ENCODE results near the gene EXOSC5. TPM values are rescaled to one million over a fixed set of nuclear protein-coding genes. Genes with fewer than 3 reads are reported as not detected.

Gene EXOSC5
- total and polyA plus RNA-seq, 2 of the 4 experiments (the other 2 are of a cell fraction) = 19.0 to 25.2 TPM

DNA sequence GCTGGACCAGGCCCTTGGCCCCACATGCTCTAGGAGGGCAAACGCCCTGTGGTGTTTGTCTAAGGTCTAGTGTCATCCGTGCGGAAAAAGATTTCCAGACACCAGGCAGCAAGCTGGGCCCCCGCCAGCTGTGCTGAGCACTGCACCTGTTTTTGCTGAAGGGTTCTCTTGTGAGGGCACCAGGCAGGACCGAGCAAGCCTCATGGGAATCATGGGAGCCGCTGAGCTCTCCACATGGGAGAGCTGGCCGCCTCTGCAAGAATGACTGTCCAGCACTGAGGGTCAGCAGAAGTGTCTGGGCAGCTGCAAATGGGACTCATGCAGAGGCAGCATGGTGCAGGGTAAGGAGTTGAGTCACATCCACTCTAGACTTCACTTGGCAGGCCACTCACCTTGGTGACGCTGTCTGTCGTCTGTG, 18.0 kb upstream of the EXOSC5 start:
- in situ Hi-C loops (cut with MboI; ENCODE audit: low sequenced_read_pairs) (no loop called here), dilution Hi-C loops (cut with HindIII; ENCODE audit: low sequenced_read_pairs, unreplicated experiment) (no loop called here), intact Hi-C loops (cut with micrococcal nuclease) (no loop called here)
- H3K23ac ChIP-seq (ENCODE audit: low read depth, low read length) = no peak overlapping the region
- ATAC-seq (ENCODE audit: low read depth) (no peak), DNase-seq (no peak)
- no peak for TF ChIP-seq CTCF (conservative IDR thresholded peaks at IDR 0.05; ENCODE audit: low read depth, low read length)
- TF ChIP-seq BHLHE40 (IDR thresholded peaks at IDR 0.05; ENCODE audit: low read depth, low read length) = no peak
- no peak for TF ChIP-seq SMC3 (IDR thresholded peaks at IDR 0.05; ENCODE audit: low read depth, low read length)
- TF ChIP-seq MXI1 (IDR thresholded peaks at IDR 0.05; ENCODE audit: borderline replicate concordance, low read depth, low read length) = no peak
- no peak for TF ChIP-seq RFX5 (IDR thresholded peaks at IDR 0.05; ENCODE audit: low read depth, low read length)
- TF ChIP-seq NFE2L2 (IDR thresholded peaks at IDR 0.05; ENCODE audit: low read depth, low read length) = no peak
- no peak for TF ChIP-seq CEBPB (IDR thresholded peaks at IDR 0.05; ENCODE audit: low read depth, low read length)
- TF ChIP-seq, protein P1, sequence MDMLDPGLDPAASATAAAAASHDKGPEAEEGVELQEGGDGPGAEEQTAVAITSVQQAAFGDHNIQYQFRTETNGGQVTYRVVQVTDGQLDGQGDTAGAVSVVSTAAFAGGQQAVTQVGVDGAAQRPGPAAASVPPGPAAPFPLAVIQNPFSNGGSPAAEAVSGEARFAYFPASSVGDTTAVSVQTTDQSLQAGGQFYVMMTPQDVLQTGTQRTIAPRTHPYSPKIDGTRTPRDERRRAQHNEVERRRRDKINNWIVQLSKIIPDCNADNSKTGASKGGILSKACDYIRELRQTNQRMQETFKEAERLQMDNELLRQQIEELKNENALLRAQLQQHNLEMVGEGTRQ (IDR thresholded peaks at IDR 0.05; ENCODE audit: low read depth, low read length) = no peak
- no peak for TF ChIP-seq FOS (IDR thresholded peaks at IDR 0.05; ENCODE audit: low read depth, low read length)
- TF ChIP-seq MAZ (IDR thresholded peaks at IDR 0.05; ENCODE audit: borderline replicate concordance, low read depth, low read length) = no peak
- TF ChIP-seq RAD21 (IDR thresholded peaks at IDR 0.05; ENCODE audit: low read length) = no peak
- no peak for TF ChIP-seq RCOR1 (IDR thresholded peaks at IDR 0.05; ENCODE audit: insufficient replicate concordance, low read length)
- no peak for TF ChIP-seq POLR2A (IDR thresholded peaks at IDR 0.05; ENCODE audit: low read depth, low read length)
- TF ChIP-seq MAFK (IDR thresholded peaks at IDR 0.05; ENCODE audit: low read depth, low read length) = no peak
- no peak for TF ChIP-seq CHD1 (IDR thresholded peaks at IDR 0.05; ENCODE audit: low read depth, low read length)
- TF ChIP-seq, protein P2, sequence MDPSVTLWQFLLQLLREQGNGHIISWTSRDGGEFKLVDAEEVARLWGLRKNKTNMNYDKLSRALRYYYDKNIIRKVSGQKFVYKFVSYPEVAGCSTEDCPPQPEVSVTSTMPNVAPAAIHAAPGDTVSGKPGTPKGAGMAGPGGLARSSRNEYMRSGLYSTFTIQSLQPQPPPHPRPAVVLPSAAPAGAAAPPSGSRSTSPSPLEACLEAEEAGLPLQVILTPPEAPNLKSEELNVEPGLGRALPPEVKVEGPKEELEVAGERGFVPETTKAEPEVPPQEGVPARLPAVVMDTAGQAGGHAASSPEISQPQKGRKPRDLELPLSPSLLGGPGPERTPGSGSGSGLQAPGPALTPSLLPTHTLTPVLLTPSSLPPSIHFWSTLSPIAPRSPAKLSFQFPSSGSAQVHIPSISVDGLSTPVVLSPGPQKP (IDR thresholded peaks at IDR 0.05; ENCODE audit: borderline replicate concordance, low read depth, low read length) = no peak
- H3K27ac ChIP-seq (ENCODE audit: insufficient read depth, low read length) = no peak overlapping the region
- H3K79me1 ChIP-seq (ENCODE audit: low read depth in 1 of 2, low read length in 2 of 2) = no peaks in the 10 kb centered on the region; a peak in 1 of 4 replicates
- H4K8ac ChIP-seq (ENCODE audit: low read depth in 2 of 2, low read length in 2 of 2) = no peak overlapping the region
- no peaks in the 10 kb centered on the region; the same call in 1 of the 2 replicates for H3K9me1 ChIP-seq (ENCODE audit: insufficient read depth, low read length)
- ChIA-PET CTCF (no interaction called here), POLR2A (ENCODE audit: unreplicated experiment) (no interaction called here)
- H2AFZ ChIP-seq (replicated peaks; ENCODE audit: low read length, poor library complexity) = no peak overlapping the region
- no peaks in the 10 kb centered on the region for H4K20me1 ChIP-seq (ENCODE audit: insufficient read depth, low read length)
- peaks cover 50% of the 10 kb centered on the region for H3K36me3 ChIP-seq (ENCODE audit: control insufficient read depth, insufficient read depth, low read length)
- H3K18ac ChIP-seq (ENCODE audit: low read depth, low read length) = no peak overlapping the region
- no TSS peak for BruUV-seq (replicated peaks)
- 91% methylated on average over 7 of the region's 9 CpGs; no CpG with 5 or more reads in 1 of the 2 experiments for WGBS, 2 experiments (ENCODE audit: extremely low coverage in 2 of 2, insufficient read length in 1 of 2)
- no peak overlapping the region for H4K5ac ChIP-seq (ENCODE audit: low read depth, low read length)
- no peak overlapping the region for H2BK20ac ChIP-seq (ENCODE audit: low read depth, low read length)
- H2BK5ac ChIP-seq (ENCODE audit: low read depth, low read length, poor library complexity, severe bottlenecking) = no peak overlapping the region
- no peak overlapping the region for H3K14ac ChIP-seq (replicated peaks; ENCODE audit: low read depth, low read length)
- H3K4ac ChIP-seq (ENCODE audit: low read depth, low read length) = no peak overlapping the region
- H3K4me1 ChIP-seq (ENCODE audit: control insufficient read depth, insufficient read depth, low read length) = no peaks in the 10 kb centered on the region
- H2BK15ac ChIP-seq (ENCODE audit: low read depth, low read length) = no peak overlapping the region
- H2AK5ac ChIP-seq (ENCODE audit: low read depth, low read length) = no peak overlapping the region
- no peak overlapping the region for H3K4me2 ChIP-seq (ENCODE audit: low read depth, low read length)
- H3K56ac ChIP-seq (ENCODE audit: extremely low read depth, insufficient read depth, low read length) = no peak overlapping the region
- no peak overlapping the region for H4K91ac ChIP-seq (ENCODE audit: insufficient read depth, low read depth, low read length)
- H3K4me3 ChIP-seq (ENCODE audit: insufficient read depth, low read depth, low read length) = no peak overlapping the region
- H2BK120ac ChIP-seq (ENCODE audit: low read depth, low read length) = no peak overlapping the region
- H3K9ac ChIP-seq (ENCODE audit: low read depth, low read length) = no peak overlapping the region
- no peak overlapping the region for H2AK9ac ChIP-seq (replicated peaks; ENCODE audit: low read depth, low read length, poor library complexity)
- no peaks in the 10 kb centered on the region for H3K27me3 ChIP-seq (ENCODE audit: control insufficient read depth, insufficient read depth, low read length)
- no peaks in the 10 kb centered on the region for H3K9me3 ChIP-seq (ENCODE audit: control insufficient read depth, insufficient read depth, low read length)
